Fibroblast of lung (primary cell): ENCODE results near the gene COQ8B.

ENCODE experiments used
- CTCF ChIP-seq, 2 donors: IDR thresholded peaks in 1 of 2; conservative IDR thresholded peaks in 1 of 2; 1 replicate in 1 of 2; 2 replicates in 1 of 2; pipeline ENCODE4 v1.5.1; 2011 to 2012; ENCODE audit warnings: low read length in 2 of 2, control low read depth in 1 of 2, inconsistent platforms in 1 of 2, low read depth in 1 of 2, mild to moderate bottlenecking in 1 of 2
- EZH2 ChIP-seq: IDR thresholded peaks from 2 replicates; pipeline ENCODE4 v1.5.1; 2012; ENCODE audit warnings: low read length, control low read depth, mild to moderate bottlenecking; ENCODE audit errors: missing control alignments

- TF ChIP-seq EZH2: no peak
- no peak for TF ChIP-seq CTCF (conservative IDR thresholded peaks at IDR 0.05 in 1 of 2, IDR thresholded peaks at IDR 0.05 in 1 of 2; ENCODE audit: low read depth in 1 of 2, low read length in 2 of 2)
Measured at GRCh38 chr19:40650749-40651305, 65.9 kb downstream of the COQ8B start.
